ENCODE results near the gene ULBP3.

DNA sequence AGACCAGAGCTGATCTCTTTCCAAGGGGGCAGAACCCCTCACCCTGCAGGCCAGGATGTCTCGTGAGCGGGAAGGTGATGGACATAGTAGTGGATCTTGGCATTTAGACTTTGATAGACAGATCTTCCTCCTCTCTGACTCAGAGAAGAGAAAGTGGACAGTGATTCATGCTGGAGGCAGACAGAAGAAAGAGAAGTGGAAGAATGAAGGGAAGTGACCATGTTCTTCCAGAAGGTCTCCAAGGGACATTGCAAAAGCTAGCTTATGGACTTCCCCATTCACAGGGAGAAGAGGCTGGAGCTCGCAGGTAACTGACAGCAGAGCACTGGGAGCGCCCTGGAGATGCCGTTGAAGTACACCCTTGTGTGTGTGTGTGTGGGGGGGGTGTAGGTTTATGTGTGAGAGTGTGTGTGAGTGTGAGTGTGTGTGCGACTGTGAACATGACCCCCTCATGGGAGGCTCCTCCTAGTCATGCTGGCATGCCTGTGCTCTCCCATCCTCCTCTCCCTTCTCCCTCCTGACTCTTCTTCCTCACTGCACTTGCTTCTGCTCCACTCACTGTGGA, 35.6 kb downstream of the ULBP3 start:
- TF ChIP-seq CTCF (IDR thresholded peaks at IDR 0.05; ENCODE audit: low read length) (no peak), EZH2 (IDR thresholded peaks at IDR 0.05; ENCODE audit: borderline replicate concordance, low read length) (no peak)
